ENCODE data around the gene SLC22A31.

- TF ChIP-seq PATZ1 (CRISPR knock-in tag; IDR thresholded peaks at IDR 0.05; ENCODE audit: borderline replicate concordance), result no peak
- TF ChIP-seq CSDC2 (CRISPR knock-in tag; IDR thresholded peaks at IDR 0.05), result no peak
- TF ChIP-seq TSHZ2 (CRISPR knock-in tag; IDR thresholded peaks at IDR 0.05), result no peak
These were observed 10.0 kb upstream of the SLC22A31 start for GRCh38 chr16:89210165-89210903.
